ENCODE results near the gene GOLPH3.
"Not testable (repeated sequence)": the region's sequence is repeated elsewhere in the genome, so short reads cannot be mapped to it uniquely, and the experiment has no call there.

GOLPH3 gene

GRCh38 chr5:32174011-32174870 lies at the start of gene GOLPH3:
Gene GOLPH3, minus strand, starts transcription at chr5:32174319. Its CDS starts 285 bp downstream, at chr5:32174034.
- DNase-seq (ENCODE audit: low read depth): peak; percentile 85

- DNase-seq (ENCODE audit: low read depth): no peak
Measured at GRCh38 chr5:32222723-32223470, 48.8 kb upstream of the GOLPH3 start.

GRCh38 chr5:32217886-32218396 lies 43.8 kb upstream of the GOLPH3 start:
- no peak for DNase-seq (ENCODE audit: low read depth)

GRCh38 chr5:32214344-32214743 lies 40.2 kb upstream of the GOLPH3 start:
- DNase-seq (ENCODE audit: low read depth): not testable (repeated sequence)

- DNase-seq (ENCODE audit: low read depth): no peak
Measured at GRCh38 chr5:32210151-32210550, 36.0 kb upstream of the GOLPH3 start.

GRCh38 chr5:32208837-32209236 lies 34.7 kb upstream of the GOLPH3 start:
- not testable (repeated sequence) for DNase-seq (ENCODE audit: low read depth)

- no peak for DNase-seq (ENCODE audit: low read depth)
Measured at GRCh38 chr5:32207355-32207634, 33.2 kb upstream of the GOLPH3 start.

- DNase-seq (ENCODE audit: low read depth): no peak
Measured at GRCh38 chr5:32206509-32207354, 32.6 kb upstream of the GOLPH3 start.

- no peak for DNase-seq (ENCODE audit: low read depth)
Measured at GRCh38 chr5:32206053-32206452, 31.9 kb upstream of the GOLPH3 start.

- no peak for DNase-seq (ENCODE audit: low read depth)
Measured at GRCh38 chr5:32202394-32202793, 28.3 kb upstream of the GOLPH3 start.

- DNase-seq (ENCODE audit: low read depth): no peak
Measured at GRCh38 chr5:32201122-32201753, 27.1 kb upstream of the GOLPH3 start.

- no peak for DNase-seq (ENCODE audit: low read depth)
Measured at GRCh38 chr5:32197032-32197431, 22.9 kb upstream of the GOLPH3 start.

GRCh38 chr5:32195265-32195664 lies 21.1 kb upstream of the GOLPH3 start:
- no peak for DNase-seq (ENCODE audit: low read depth)

GRCh38 chr5:32193591-32193990 lies 19.5 kb upstream of the GOLPH3 start:
- DNase-seq (ENCODE audit: low read depth): no peak

GRCh38 chr5:32190095-32190494 lies 16.0 kb upstream of the GOLPH3 start:
- no peak for DNase-seq (ENCODE audit: low read depth)

GRCh38 chr5:32187675-32188074 lies 13.6 kb upstream of the GOLPH3 start:
- no peak for DNase-seq (ENCODE audit: low read depth)

- DNase-seq (ENCODE audit: low read depth): no peak
Measured at GRCh38 chr5:32182463-32183063, 8.4 kb upstream of the GOLPH3 start.

GRCh38 chr5:32173267-32174010 lies 680 bp downstream of the GOLPH3 start:
- DNase-seq (ENCODE audit: low read depth): peak; percentile 3

GRCh38 chr5:32172923-32173266 lies 1.2 kb downstream of the GOLPH3 start:
- no peak for DNase-seq (ENCODE audit: low read depth)

GRCh38 chr5:32172186-32172911 lies 1.8 kb downstream of the GOLPH3 start:
- DNase-seq (ENCODE audit: low read depth): not testable (repeated sequence)
